ENCODE measurements around the gene CRP.
A peak's percentile ranks its signal among the peaks of the same experiment; 100 is the strongest.

CRP gene

DNA sequence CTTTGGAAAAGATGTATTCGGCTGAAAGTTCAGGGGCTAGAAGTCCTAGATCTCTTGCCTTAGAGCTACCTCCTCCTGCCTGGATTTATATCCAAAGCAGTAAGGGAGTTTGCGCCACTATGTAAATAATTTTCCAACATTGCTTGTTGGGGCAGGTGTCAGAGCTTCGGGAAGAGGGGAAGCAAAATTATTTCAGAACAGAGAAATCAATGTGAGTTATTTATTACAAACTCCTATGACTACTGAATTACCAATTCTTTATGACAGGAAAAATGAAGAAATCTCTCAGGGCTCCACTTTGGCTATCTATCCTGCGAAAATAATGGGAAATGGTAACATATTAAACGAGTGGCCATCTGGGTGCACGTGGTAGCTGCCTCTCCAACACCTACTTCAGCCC is at the start of gene CRP:
TSS of gene CRP (minus strand) at position 61 of the 400 bp plus-strand sequence. CDS start 104 bp downstream, outside the sequence.
- intact Hi-C loops (cut with DNase I; ENCODE audit: low total_unique reads) = no loop called here
- Histone ChIP-seq H3K4me3 (no peak within 1 kb of the TSS), H3K4me1 (no peaks in the 10 kb centered on the region), H3K36me3 (no peaks in the 10 kb centered on the region), H3K9me3 (peaks cover 0 to 5% (median 0%) of the 10 kb centered on the region in 3 donors), H3K27ac (no peak within 1 kb of the TSS), H3K27me3 (no peaks in the 10 kb centered on the region)
- no peak for TF ChIP-seq CTCF (IDR thresholded peaks at IDR 0.05)
- no peak for DNase-seq

GRCh38 chr1:159763686-159764085 is 49.3 kb upstream of the CRP start:
- Histone ChIP-seq H3K9me3 (peaks cover 0 to 4% (median 0%) of the 10 kb centered on the region in 3 donors), H3K27ac (no peak overlapping the region), H3K36me3 (no peaks in the 10 kb centered on the region), H3K27me3 (peaks cover 0 to 8% of the 10 kb centered on the region in 2 donors), H3K4me1 (no peaks in the 10 kb centered on the region), H3K4me3 (no peak overlapping the region)
- intact Hi-C loops (cut with DNase I; ENCODE audit: low total_unique reads) = no loop called here
- no peak for TF ChIP-seq CTCF (IDR thresholded peaks at IDR 0.05)
- no peak for DNase-seq

- Histone ChIP-seq H3K36me3 (no peaks in the 10 kb centered on the region), H3K27ac (no peak overlapping the region), H3K9me3 (no peaks in the 10 kb centered on the region), H3K4me3 (no peak overlapping the region), H3K4me1 (no peaks in the 10 kb centered on the region), H3K27me3 (no peaks in the 10 kb centered on the region)
- intact Hi-C loops (cut with DNase I; ENCODE audit: low total_unique reads) = no loop called here
- DNase-seq = peak in 1 of 2 donors; percentile 51
- TF ChIP-seq CTCF (IDR thresholded peaks at IDR 0.05) = no peak
These were observed 42.0 kb upstream of the CRP start for GRCh38 chr1:159756397-159756796.

GRCh38 chr1:159755451-159756007 is 41.1 kb upstream of the CRP start:
- no peak for TF ChIP-seq CTCF (IDR thresholded peaks at IDR 0.05)

DNA sequence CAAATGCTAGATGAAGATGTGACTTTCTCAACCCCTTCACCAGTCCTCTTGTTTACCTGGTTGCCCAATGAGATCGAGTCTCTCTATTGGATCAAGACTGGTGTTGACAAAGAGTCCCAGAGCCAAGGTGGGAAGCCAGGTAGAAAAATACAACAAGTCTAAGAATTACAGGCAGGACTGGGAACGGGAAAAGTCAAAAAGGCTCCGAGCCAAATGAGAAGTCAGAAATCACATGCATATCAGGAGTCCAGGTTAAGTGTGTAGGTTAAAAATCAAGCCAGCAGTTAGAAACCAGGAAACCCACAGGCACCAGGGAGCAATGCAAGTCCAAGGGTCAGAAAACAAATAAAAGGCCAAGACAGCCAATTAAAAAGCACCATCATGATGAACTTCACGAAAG is 39.0 kb upstream of the CRP start:
- Histone ChIP-seq H3K27me3 (peaks cover 0 to 3% of the 10 kb centered on the region in 2 donors), H3K4me1 (no peaks in the 10 kb centered on the region), H3K27ac (no peak overlapping the region), H3K9me3 (no peaks in the 10 kb centered on the region), H3K36me3 (no peaks in the 10 kb centered on the region), H3K4me3 (no peak overlapping the region)
- DNase-seq = no peak
- intact Hi-C loops (cut with DNase I; ENCODE audit: low total_unique reads) = no loop called here
- TF ChIP-seq CTCF (IDR thresholded peaks at IDR 0.05) = no peak

More at GRCh38 chr1:159755451-159756007, 41.1 kb upstream of the CRP start:
- H3K4me1 ChIP-seq = no peaks in the 10 kb centered on the region
- no peak overlapping the region for H3K4me3 ChIP-seq
- intact Hi-C loops (cut with DNase I; ENCODE audit: low total_unique reads) = no loop called here
- no peak overlapping the region for H3K27ac ChIP-seq
- DNase-seq = no peak
- H3K36me3 ChIP-seq = no peaks in the 10 kb centered on the region
- no peaks in the 10 kb centered on the region for H3K27me3 ChIP-seq
- no peaks in the 10 kb centered on the region for H3K9me3 ChIP-seq
